ACC112 (cell line): ENCODE results near the gene CARNS1.
A peak's percentile ranks its signal among the peaks of the same experiment; 100 is the strongest.

Experiments
- H2AFZ ChIP-seq: fragments of 200-600 bp; sonication (generic); one replicate; pipeline ENCODE4 v1.6.0; 2017; ENCODE audit warnings: antibody characterized with exemption, low read length; ENCODE audit not compliant: unreplicated experiment
- H3K27ac ChIP-seq: fragments of 200-600 bp; sonication (generic); 2 replicates; pipeline ENCODE4 v1.5.1; 2014; ENCODE audit warnings: low read depth, mild to moderate bottlenecking, antibody characterized with exemption, low read length, moderate library complexity
- H3K27me3 ChIP-seq: fragments of 200-600 bp; sonication (generic); 2 replicates; pipeline ENCODE4 v1.6.1; 2014; ENCODE audit warnings: mild to moderate bottlenecking, antibody characterized with exemption, low read length, moderate library complexity, mixed read lengths; ENCODE audit not compliant: insufficient read depth
- H3K36me3 ChIP-seq: fragments of 200-600 bp; sonication (generic); 2 replicates; pipeline ENCODE4 v1.6.1; 2016; ENCODE audit warnings: mild to moderate bottlenecking, antibody characterized with exemption, low read length, moderate library complexity, mixed read lengths; ENCODE audit not compliant: insufficient read depth
- H3K4me1 ChIP-seq: fragments of 200-600 bp; sonication (generic); one replicate; pipeline ENCODE4 v1.6.1; 2016; ENCODE audit warnings: low read length, mixed read lengths; ENCODE audit not compliant: insufficient read depth, unreplicated experiment, control insufficient read depth
- H3K4me3 ChIP-seq: fragments of 200-600 bp; sonication (generic); 2 replicates; pipeline ENCODE4 v1.5.1; 2014; ENCODE audit warnings: mild to moderate bottlenecking, low read depth, low read length
- H3K79me2 ChIP-seq: fragments of 200-600 bp; sonication (generic); one replicate; pipeline ENCODE4 v1.6.0; 2016; ENCODE audit warnings: low read length; ENCODE audit not compliant: control insufficient read depth, unreplicated experiment, insufficient read depth

The CARNS1 gene

GRCh38 chr11:67415501-67416304 lies at the start of gene CARNS1:
Gene CARNS1, plus strand, starts transcription at chr11:67415678. Its CDS starts 522 bp downstream, at chr11:67416200.
- peaks cover 7% of the 10 kb centered on the region for H3K4me1 ChIP-seq
- no peak within 1 kb of the TSS for H3K27ac ChIP-seq
- H3K79me2 ChIP-seq, result no peaks in the 10 kb centered on the region
- peak within 1 kb of the TSS; percentile 73 for H3K4me3 ChIP-seq
- no peak within 1 kb of the TSS for H2AFZ ChIP-seq
- no peaks in the 10 kb centered on the region for H3K36me3 ChIP-seq
- H3K27me3 ChIP-seq, result peaks cover 9% of the 10 kb centered on the region

- H3K27ac ChIP-seq, result peak overlapping the region; percentile 58; the same call in 1 of the 2 replicates
- peaks cover 70% of the 10 kb centered on the region for H3K79me2 ChIP-seq
These were observed 49.6 kb upstream of the CARNS1 start for GRCh38 chr11:67365736-67366444.

GRCh38 chr11:67366546-67366945 lies 48.9 kb upstream of the CARNS1 start:
- Histone ChIP-seq H3K79me2 (peaks cover 76% of the 10 kb centered on the region), H3K27ac (peak overlapping the region; percentile 58), H3K4me3 (peak overlapping the region; percentile 21), H3K4me1 (peaks cover 60% of the 10 kb centered on the region), H3K36me3 (peaks cover 19% of the 10 kb centered on the region; the same call in 1 of the 2 replicates), H3K27me3 (no peaks in the 10 kb centered on the region), H2AFZ (no peak overlapping the region)

More at GRCh38 chr11:67365736-67366444, 49.6 kb upstream of the CARNS1 start:
- H3K27me3 ChIP-seq, result no peaks in the 10 kb centered on the region
- peaks cover 19% of the 10 kb centered on the region; the same call in 1 of the 2 replicates for H3K36me3 ChIP-seq
- no peak overlapping the region for H2AFZ ChIP-seq
- 0 out of 2 replicates have a peak overlapping the region, but pooled peaks have one; percentile 21 for H3K4me3 ChIP-seq
- peaks cover 53% of the 10 kb centered on the region for H3K4me1 ChIP-seq

GRCh38 chr11:67366961-67367760 lies 48.3 kb upstream of the CARNS1 start:
- Histone ChIP-seq H2AFZ (no peak overlapping the region), H3K27ac (peak overlapping the region; percentile 58), H3K79me2 (peaks cover 82% of the 10 kb centered on the region), H3K4me1 (peaks cover 64% of the 10 kb centered on the region), H3K36me3 (peaks cover 19% of the 10 kb centered on the region; the same call in 1 of the 2 replicates), H3K4me3 (peak overlapping the region; percentile 21), H3K27me3 (no peaks in the 10 kb centered on the region)

- Histone ChIP-seq H2AFZ (no peak overlapping the region), H3K4me3 (0 out of 2 replicates have a peak overlapping the region, but pooled peaks have one; percentile 21), H3K27me3 (no peaks in the 10 kb centered on the region), H3K4me1 (peaks cover 64% of the 10 kb centered on the region), H3K36me3 (peaks cover 17% of the 10 kb centered on the region; the same call in 1 of the 2 replicates), H3K27ac (peak overlapping the region; percentile 37), H3K79me2 (peaks cover 82% of the 10 kb centered on the region)
These were observed 47.7 kb upstream of the CARNS1 start for GRCh38 chr11:67367761-67368227.

GRCh38 chr11:67368621-67369020 lies 46.9 kb upstream of the CARNS1 start:
- Histone ChIP-seq H3K27ac (peak overlapping the region; percentile 58), H3K4me1 (peaks cover 64% of the 10 kb centered on the region), H3K27me3 (no peaks in the 10 kb centered on the region), H2AFZ (no peak overlapping the region), H3K4me3 (no peak overlapping the region), H3K79me2 (peaks cover 88% of the 10 kb centered on the region), H3K36me3 (peaks cover 16% of the 10 kb centered on the region; the same call in 1 of the 2 replicates)

- Histone ChIP-seq H3K27me3 (no peaks in the 10 kb centered on the region), H2AFZ (no peak overlapping the region), H3K79me2 (peaks cover 85% of the 10 kb centered on the region), H3K27ac (peak overlapping the region; percentile 58), H3K4me3 (peak overlapping the region; percentile 11), H3K36me3 (peaks cover 14% of the 10 kb centered on the region; the same call in 1 of the 2 replicates), H3K4me1 (peaks cover 64% of the 10 kb centered on the region)
These were observed 46.2 kb upstream of the CARNS1 start for GRCh38 chr11:67369275-67369674.

- Histone ChIP-seq H2AFZ (no peak overlapping the region), H3K27me3 (no peaks in the 10 kb centered on the region), H3K4me1 (peaks cover 69% of the 10 kb centered on the region), H3K4me3 (peak overlapping the region; percentile 95), H3K27ac (peak overlapping the region; percentile 58), H3K79me2 (peaks cover 80% of the 10 kb centered on the region), H3K36me3 (peaks cover 9% of the 10 kb centered on the region; the same call in 1 of the 2 replicates)
These were observed 45.6 kb upstream of the CARNS1 start for GRCh38 chr11:67369801-67370284.

- peaks cover 74% of the 10 kb centered on the region for H3K79me2 ChIP-seq
- peak overlapping the region; percentile 95 for H3K4me3 ChIP-seq
- H3K27me3 ChIP-seq, result no peaks in the 10 kb centered on the region
- peaks cover 72% of the 10 kb centered on the region for H3K4me1 ChIP-seq
- H2AFZ ChIP-seq, result no peak overlapping the region
- H3K27ac ChIP-seq, result peak overlapping the region; percentile 58; the same call in 1 of the 2 replicates
- peaks cover 2% of the 10 kb centered on the region; the same call in 1 of the 2 replicates for H3K36me3 ChIP-seq
These were observed 45.0 kb upstream of the CARNS1 start for GRCh38 chr11:67370351-67371076.
